Stimulated activated CD8-positive, alpha-beta memory T cell treated with anti-CD3 and anti-CD28 coated beads, Interleukin-12 subunit alpha, Interleukin-12 subunit beta, amount 100 ng/mL, for 1 hour (primary cell): ENCODE data around the gene PARD3.

Source experiments
- DNase-seq: peaks from one replicate; pipeline ENCODE4 v3.0.0-alpha.2; 2020; ENCODE audit warnings: low read depth

PARD3 gene

GRCh38 chr10:34824870-34825269, 9.8 kb upstream of the PARD3 start:
- DNase-seq: no peak

DNA sequence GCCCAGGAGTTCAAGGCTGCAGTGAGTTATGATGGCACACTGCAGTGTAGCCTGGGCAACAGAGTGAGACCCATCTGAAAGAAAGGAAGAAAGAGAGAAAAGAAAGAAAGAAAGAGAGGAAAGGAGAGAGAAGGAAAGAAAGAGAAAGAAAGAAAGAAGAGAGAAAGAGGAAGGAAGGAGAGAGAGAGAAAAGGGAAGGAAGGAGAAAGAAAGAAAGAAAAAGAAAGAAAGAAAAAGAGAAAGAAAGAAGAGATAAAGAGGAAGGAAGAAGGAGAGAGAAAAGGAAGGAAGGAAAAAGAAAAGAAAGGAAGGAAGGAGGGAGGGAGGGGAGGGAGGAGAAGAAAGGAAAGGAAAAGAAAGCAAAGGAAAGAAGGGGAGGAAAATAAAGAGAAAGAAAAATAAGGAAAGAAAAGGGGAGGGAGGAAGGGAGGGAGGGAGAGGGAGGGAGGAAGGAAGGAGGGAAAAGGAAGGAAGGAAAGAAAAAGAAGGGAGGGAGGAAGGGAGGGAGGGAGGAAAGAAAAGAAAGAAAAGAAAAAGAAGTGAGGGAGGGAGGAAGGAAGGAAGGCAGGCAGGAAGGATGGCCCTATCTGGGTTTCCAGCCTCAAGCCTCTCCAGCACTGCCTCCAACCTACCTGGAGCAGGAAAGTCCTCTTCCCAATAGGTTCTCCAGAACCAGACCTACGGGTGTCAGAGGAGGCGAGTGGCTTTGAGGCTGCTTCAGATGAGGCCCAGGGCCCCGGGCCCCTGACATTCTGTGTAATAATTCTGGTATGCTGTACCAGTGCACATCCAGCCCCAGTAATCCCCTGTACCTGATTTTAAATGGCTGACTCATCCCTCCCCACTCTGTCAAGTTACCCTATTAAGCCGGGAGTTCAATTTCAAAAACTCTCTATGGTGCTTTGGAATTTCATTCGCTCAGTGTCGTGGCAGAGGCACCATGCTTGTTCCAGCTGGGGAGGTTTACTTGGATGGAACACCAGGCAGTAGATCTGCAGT, 6.8 kb upstream of the PARD3 start:
- DNase-seq: no peak

GRCh38 chr10:34817586-34817985, 2.5 kb upstream of the PARD3 start:
- DNase-seq: no peak

GRCh38 chr10:34817054-34817453, 2.0 kb upstream of the PARD3 start:
- DNase-seq: no peak

GRCh38 chr10:34816501-34817002, 1.5 kb upstream of the PARD3 start:
- DNase-seq: no peak

DNA sequence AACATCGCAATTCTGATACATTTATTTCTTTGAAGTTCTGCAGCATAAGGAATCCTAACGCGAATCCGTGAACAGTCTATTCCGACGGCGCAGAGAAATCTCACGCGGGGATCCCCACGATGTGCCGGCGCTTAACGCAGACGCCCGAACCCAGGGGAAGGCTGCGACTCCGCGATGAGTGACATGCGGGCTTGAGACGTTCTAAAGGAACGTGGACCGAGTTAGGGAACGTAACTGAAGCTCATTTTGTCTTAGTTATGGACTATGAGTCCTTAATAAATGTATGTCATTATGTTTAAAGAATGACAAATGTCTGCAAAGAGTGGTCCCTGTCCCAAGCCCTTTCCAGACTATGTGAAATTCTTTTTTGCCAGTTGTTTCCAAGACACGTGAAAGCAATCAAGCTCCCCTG, 995 bp upstream of the PARD3 start:
- no peak for DNase-seq

GRCh38 chr10:34814913-34815184, 247 bp downstream of the PARD3 start:
- no peak for DNase-seq

DNA sequence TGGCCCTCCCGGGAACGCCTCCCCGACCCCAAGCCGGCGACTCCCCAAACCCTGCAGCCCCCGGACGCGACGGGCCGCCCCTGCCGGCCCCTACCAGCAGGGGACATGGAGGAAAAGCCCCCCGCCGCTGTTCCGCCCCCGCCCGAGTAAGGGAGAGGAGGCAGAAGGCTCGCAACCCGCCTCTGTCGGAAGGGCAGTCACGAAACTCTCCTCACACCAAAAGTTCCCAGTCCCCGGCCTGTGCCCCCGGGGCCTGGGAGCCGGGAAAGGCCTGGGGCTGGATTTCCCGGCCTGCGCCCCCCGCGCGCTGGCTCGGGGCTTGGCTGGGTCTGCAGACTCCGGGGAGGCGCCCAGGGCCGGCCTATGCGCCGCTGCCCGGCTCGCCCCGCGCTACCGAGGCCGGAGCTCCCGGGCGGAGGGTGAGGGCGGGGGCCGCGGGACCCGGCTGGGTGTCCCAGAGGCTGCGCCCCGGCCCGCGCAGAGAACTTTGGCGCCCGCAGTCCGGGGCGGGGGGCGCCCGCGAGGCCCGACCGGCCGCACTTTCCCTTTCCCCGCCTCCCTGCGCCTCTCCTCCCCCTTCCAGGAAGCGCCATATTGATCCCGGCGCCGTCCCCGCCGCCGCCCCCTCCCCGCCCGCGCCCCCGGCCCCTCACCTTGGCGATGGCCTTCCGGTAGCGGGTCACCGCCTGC, 728 bp downstream of the PARD3 start:
- no peak for DNase-seq

DNA sequence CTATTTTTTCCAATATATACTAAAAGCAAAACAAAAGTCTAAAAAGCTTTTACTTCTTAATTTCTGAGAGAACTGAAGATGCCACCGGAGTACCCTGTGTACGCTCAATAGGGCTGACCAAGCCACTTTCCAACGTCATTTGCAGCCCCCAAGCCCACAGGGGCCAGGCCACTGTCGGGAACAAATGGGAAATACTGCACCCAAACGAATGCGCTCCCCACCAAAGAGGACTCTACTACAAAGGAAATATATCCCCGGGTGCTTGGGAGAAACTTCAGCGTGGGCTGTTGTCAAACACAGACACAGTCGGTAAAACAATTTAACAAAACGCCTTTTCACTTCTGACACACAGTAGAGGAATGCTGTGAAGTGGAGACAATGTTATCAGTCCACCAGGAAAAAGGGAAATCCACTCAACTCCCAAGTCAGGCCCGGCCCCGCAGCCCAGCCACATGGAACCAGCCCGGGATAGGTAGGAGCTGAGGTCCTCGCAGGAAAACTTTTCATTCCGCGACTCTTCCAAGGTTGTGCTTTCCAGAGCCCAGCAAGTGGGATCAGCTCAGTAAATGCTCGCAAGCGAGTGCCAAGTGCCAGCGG, 1.4 kb downstream of the PARD3 start:
- DNase-seq: no peak

DNA sequence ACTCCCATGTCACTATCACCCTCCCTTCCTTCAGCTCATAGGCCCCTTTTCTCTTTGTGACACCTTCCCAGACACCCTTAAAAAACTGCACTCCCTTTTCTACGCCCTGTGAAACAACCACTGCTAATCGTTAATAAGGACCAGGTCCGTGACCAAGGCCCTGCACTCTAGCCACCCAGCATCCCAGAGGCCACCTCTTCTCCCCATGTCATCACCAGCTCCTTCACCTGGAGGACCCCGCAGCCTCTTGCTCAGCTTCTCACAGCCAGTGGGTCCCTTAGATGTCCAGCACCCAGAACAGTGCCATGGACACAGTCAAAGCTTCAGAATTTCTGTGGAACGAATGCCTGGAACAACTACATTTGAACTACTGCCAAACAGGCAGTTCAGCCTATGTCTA, 2.3 kb downstream of the PARD3 start:
- no peak for DNase-seq

DNA sequence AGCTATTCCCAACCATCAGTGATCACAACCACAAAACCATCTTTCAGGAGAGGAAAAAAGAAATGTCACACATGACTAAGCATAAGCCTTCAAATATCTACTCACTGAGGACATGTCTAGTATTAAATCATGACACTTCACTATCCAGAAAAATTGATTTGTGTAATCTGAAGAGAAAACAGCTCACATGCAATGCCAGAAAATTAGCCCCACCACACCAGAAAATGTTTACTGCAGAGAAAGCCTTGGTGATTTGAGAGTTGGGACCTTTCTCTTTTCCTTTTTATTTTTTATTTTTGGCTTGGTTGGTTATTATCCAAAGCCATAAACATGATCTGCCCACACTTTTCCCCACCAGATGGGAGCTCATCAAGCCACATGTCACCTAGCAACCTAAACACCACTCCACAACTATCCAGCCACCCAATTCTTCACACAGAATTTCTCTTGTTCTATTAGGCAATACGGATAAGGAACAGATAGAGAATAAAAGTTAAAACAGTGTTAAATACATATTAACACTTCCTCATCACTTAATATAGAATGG, 3.1 kb downstream of the PARD3 start:
- no peak for DNase-seq

DNA sequence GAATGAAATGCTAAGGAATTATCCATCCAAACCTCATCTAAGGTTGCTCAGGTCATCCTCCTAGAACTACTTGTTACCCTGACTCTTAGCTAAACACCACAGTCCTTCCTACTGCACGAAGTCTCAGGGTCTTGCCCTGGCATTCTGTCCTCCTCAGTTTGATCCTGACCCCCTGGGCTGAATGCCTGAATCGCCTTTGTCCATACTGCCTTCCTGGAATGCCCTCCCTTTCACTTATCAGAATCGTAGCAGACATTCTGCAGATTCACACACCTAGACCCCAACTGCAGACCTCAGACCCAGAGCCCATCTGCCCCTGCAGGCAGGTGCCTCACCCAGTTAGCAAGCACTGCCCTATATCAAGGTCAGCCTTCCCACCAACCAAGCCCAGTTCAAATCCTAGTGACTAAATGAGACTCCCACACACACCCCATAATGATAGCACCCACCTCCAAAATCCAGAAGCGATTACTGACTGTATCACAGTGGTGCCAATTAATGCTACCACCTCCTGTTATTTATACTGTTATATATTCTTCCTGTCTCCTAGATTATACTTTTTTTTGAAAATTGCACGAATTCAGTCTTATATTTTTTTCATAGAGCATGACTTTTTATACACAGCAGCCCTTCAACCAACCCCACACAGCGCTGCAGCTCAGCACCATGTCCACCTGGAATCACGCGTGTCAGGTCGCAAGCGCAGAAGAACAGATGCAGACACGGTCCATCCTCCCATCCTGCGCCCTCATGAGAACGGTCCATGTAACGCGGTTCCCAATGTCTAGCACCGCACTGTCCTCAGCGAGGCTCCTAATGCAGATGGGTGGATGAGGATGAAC, 3.7 kb downstream of the PARD3 start:
- no peak for DNase-seq

DNA sequence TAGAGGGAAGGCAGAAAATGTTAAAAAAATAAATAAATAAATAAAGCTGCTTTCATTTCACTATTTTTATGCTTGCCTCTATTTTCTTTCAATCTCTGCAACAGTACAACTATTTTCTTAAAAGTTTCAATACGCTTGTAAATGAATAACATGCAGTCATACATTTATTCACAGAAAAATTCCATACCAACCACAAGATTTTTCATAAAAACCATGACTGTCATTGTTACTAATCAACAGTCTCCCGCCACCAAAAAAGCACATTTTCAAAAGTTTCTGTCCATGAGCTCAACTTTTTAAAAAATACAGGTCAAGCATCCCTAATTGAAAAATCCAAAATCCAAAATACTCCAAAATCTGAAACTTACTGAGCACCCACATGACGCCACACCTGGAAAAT, 5.3 kb downstream of the PARD3 start:
- DNase-seq: no peak

DNA sequence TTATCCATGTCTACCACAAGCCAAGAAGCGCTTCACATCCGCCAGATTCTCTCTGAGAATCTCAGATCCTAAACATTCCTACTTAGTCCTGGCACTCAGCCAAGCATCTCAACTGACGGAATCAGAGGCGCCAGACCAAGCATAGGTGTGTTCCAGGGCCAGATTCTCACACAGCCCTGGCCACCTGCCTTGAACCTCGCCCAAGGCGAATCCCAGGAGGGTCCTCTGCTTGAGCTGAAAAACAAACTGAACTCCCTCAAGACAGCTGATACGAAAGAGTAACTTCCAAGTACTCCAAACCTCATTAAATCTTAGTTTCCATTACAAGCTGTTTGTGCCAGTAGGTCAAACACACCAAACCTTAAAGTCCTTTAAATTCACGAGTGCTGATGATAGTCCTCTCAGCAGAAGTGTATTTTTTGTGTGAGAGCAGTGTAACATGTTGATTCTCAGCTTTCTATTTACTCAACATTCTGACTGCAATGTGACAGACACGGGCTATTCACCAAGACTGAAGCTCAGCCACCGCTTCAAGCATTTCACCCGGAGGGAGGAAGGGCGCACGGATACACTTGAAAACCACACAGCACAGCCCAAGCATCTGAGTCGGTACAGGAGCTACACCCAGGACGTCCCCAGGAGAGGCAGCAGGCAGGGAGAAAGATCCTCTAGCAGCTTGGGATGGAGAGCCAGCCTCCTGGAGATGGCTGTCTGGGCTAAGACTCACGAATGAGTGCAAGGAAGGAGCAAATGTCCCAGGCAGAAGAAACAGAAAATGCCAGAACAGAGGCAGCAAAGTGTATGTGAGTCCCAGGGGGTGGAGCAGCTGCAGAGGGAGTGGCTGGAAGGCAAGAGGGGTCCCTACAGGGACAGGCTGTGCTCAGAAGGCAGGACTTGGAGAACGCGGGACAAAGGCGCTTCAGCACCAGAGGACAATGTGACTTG, 6.0 kb downstream of the PARD3 start:
- no peak for DNase-seq

DNA sequence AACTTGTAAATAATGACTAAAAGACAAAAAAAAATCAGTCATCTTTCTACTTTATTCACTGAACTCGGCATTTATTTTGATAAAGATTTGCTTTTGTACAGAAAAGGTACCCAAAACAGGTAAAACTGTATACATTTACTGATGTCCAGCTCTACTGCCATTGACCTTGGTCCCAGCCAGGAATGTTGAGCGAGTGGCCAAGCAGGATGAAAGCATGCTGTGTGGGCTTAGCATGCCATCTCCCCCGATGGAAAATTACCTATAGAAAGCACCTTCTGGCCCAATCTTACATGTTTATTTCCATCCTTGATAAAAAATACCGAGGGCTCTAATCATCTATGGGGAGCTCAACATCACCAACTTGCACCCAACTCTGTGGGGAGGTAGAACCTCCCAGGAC, 6.8 kb downstream of the PARD3 start:
- no peak for DNase-seq

DNA sequence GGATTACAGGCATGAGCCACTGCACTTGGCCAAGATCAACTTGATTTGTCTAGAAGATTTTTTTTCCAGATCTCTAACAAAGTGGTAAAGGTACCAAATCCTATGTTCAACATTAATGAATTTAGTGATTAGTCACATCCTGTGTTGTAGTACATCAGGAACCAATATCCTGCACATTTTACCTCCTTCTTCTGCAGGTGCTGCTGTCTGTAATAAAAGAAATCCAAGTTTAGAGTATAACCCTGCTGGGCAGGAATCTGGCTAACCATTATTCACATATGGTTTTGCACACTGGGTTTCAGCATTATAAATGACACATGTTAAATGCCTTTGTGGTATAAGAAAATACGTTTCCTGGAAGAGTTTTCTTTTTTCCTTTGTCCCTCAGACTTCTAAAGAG, 10.8 kb downstream of the PARD3 start:
- DNase-seq: no peak

DNA sequence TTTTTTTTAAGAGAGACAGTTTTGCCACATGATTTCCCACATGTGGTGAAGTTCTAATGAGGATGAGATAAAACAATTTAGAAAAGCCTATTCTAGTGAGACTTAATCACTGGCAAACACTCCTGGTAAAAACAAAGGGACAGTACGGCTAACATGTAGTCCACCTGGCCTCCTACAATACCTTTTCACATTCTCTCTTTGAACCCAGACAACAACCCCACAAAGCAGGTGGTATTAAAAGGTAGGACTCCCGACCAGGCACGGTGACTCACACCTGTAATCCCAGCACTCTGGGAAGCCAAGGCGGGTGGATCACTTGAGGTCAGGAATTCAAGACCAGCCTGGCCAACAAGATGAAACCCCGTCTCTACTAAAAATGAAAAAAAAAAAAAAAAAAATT, 12.4 kb downstream of the PARD3 start:
- DNase-seq: no peak

- DNase-seq: no peak
Observed at GRCh38 chr10:34801097-34801733, 13.9 kb downstream of the PARD3 start.

GRCh38 chr10:34800624-34801023, 14.5 kb downstream of the PARD3 start:
- no peak for DNase-seq

GRCh38 chr10:34798654-34799053, 16.4 kb downstream of the PARD3 start:
- no peak for DNase-seq
